Upper lobe of left lung (tissue), 6 donors: ENCODE results near the gene POU2F3. TPM values are rescaled to one million over a fixed set of nuclear protein-coding genes. Genes with fewer than 3 reads are reported as not detected.

Experiments
- ATAC-seq, 2 donors: fragments of 200-7000 bp; cut with Tn5 transposase; one replicate each; pipeline ENCODE4 v1.9.1; 2022; ENCODE audit warnings: mild to moderate bottlenecking in 2 of 2, moderate library complexity in 2 of 2; ENCODE audit not compliant: low FRiP score in 2 of 2
- DNase-seq, 2 donors: peaks; one replicate each; pipeline ENCODE4 v3.0.0-alpha.2; 2019 to 2020
- H3K27ac ChIP-seq, 4 donors: fragments of 200-600 bp; sonication (generic); one replicate each; pipeline ENCODE4 v1.5.1; 2016 to 2019
- H3K27me3 ChIP-seq, 4 donors: fragments of 200-600 bp; sonication (generic); one replicate each; pipeline ENCODE4 v1.5.1; 2017 to 2019
- H3K36me3 ChIP-seq, 4 donors: fragments of 200-600 bp; sonication (generic); one replicate each; pipeline ENCODE4 v1.5.1; 2016 to 2019
- H3K4me1 ChIP-seq, 4 donors: fragments of 200-600 bp; sonication (generic); one replicate each; pipeline ENCODE4 v1.5.1; 2018 to 2019
- H3K4me3 ChIP-seq, 4 donors: fragments of 200-600 bp; sonication (generic); one replicate each; pipeline ENCODE4 v1.5.1; 2017 to 2019; ENCODE audit warnings: mild to moderate bottlenecking in 2 of 4, moderate library complexity in 1 of 4
- H3K9me3 ChIP-seq, 4 donors: fragments of 200-600 bp; sonication (generic); one replicate each; pipeline ENCODE4 v1.5.1; 2018 to 2019
- EP300 ChIP-seq, 4 donors: sonication (generic); formaldehyde crosslinking; IDR thresholded peaks; one replicate each; pipeline ENCODE4 v1.5.1; 2017; ENCODE audit warnings: antibody characterized with exemption in 4 of 4, control low read depth in 2 of 4
- POLR2A ChIP-seq, 4 donors: fragments of 450-650 bp; IDR thresholded peaks; one replicate each; pipeline ENCODE4 v1.5.1; 2016 to 2017; ENCODE audit warnings: antibody characterized with exemption in 4 of 4, mild to moderate bottlenecking in 2 of 4
- POLR2AphosphoS5 ChIP-seq, 2 donors: sonication (generic); formaldehyde crosslinking; IDR thresholded peaks; one replicate each; pipeline ENCODE4 v1.5.1; 2017; ENCODE audit warnings: antibody characterized with exemption in 2 of 2
- WGBS, 2 donors: methylation state at CpG; one replicate each; pipeline ENCODE4 v1.1.5; 2017 to 2018; 5-methylcytosine and 5-hydroxymethylcytosine counted together
- total RNA-seq, 6 donors: library from RNA; depleted of rRNA in 4 of 6; stranded (reverse); fragments of >200 nt in 4 of 6; gene quantifications; one replicate each; pipeline versions ENCODE4 v1.1.0 to v1.2.1, GENCODE V29; 2016 to 2021
- TF ChIP-seq, protein P1 (sequence below), 6 experiments: fragments of 450-650 bp in 4 of 6; fragments of 200-600 bp in 2 of 6; sonication (generic) in 2 of 6; IDR thresholded peaks; one replicate each; pipeline ENCODE4 v1.5.1; 2016 to 2019; ENCODE audit warnings: antibody characterized with exemption in 6 of 6
- donor health status: DM: no; HTN: no; CAD: no; lungs with moderate emphysema.
- donor health status: DM: no; HTN: yes; CAD: no; lungs with severe emphysema.

POU2F3 gene
- total RNA-seq, 6 donors from 2014 or later, result 1.7 to 21.0 (median 3.5) TPM

- H3K27ac ChIP-seq, result no peak overlapping the region
- ATAC-seq (no peak), DNase-seq (no peak)
- no peak overlapping the region for H3K4me3 ChIP-seq
- 66 to 74% methylated on average over 5 to 6 of the region's 6 CpGs for WGBS, 2 donors
- H3K27me3 ChIP-seq, result no peaks in the 10 kb centered on the region
- H3K36me3 ChIP-seq, result no peaks in the 10 kb centered on the region
- no peaks in the 10 kb centered on the region for H3K9me3 ChIP-seq
- peaks cover 20 to 58% (median 35%) of the 10 kb centered on the region in 4 donors for H3K4me1 ChIP-seq
- TF ChIP-seq, protein P1, sequence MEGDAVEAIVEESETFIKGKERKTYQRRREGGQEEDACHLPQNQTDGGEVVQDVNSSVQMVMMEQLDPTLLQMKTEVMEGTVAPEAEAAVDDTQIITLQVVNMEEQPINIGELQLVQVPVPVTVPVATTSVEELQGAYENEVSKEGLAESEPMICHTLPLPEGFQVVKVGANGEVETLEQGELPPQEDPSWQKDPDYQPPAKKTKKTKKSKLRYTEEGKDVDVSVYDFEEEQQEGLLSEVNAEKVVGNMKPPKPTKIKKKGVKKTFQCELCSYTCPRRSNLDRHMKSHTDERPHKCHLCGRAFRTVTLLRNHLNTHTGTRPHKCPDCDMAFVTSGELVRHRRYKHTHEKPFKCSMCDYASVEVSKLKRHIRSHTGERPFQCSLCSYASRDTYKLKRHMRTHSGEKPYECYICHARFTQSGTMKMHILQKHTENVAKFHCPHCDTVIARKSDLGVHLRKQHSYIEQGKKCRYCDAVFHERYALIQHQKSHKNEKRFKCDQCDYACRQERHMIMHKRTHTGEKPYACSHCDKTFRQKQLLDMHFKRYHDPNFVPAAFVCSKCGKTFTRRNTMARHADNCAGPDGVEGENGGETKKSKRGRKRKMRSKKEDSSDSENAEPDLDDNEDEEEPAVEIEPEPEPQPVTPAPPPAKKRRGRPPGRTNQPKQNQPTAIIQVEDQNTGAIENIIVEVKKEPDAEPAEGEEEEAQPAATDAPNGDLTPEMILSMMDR (IDR thresholded peaks at IDR 0.05), result no peak
- no peak for TF ChIP-seq EP300 (IDR thresholded peaks at IDR 0.05)
- TF ChIP-seq POLR2A (IDR thresholded peaks at IDR 0.05), result no peak
- TF ChIP-seq POLR2AphosphoS5 (IDR thresholded peaks at IDR 0.05), result no peak
Observed at GRCh38 chr11:120352405-120352804, 112.5 kb downstream of the POU2F3 start.

- no peaks in the 10 kb centered on the region for H3K9me3 ChIP-seq
- DNase-seq (no peak), ATAC-seq (peak in 1 of 2 donors; percentile 44)
- H3K27ac ChIP-seq, result peak overlapping the region in 1 of 4 donors; percentile 30
- 36 to 38% methylated on average over 1 of the region's 1 CpG for WGBS, 2 donors
- H3K27me3 ChIP-seq, result no peaks in the 10 kb centered on the region
- no peak overlapping the region for H3K4me3 ChIP-seq
- TF ChIP-seq, protein P1 (IDR thresholded peaks at IDR 0.05), result no peak
- TF ChIP-seq POLR2A (IDR thresholded peaks at IDR 0.05) (no peak), POLR2AphosphoS5 (IDR thresholded peaks at IDR 0.05) (no peak), EP300 (IDR thresholded peaks at IDR 0.05) (no peak)
- no peaks in the 10 kb centered on the region for H3K36me3 ChIP-seq
- H3K4me1 ChIP-seq, result peaks cover 9 to 48% (median 26%) of the 10 kb centered on the region in 4 donors
Observed at GRCh38 chr11:120354068-120354467, 114.1 kb downstream of the POU2F3 start.

DNA sequence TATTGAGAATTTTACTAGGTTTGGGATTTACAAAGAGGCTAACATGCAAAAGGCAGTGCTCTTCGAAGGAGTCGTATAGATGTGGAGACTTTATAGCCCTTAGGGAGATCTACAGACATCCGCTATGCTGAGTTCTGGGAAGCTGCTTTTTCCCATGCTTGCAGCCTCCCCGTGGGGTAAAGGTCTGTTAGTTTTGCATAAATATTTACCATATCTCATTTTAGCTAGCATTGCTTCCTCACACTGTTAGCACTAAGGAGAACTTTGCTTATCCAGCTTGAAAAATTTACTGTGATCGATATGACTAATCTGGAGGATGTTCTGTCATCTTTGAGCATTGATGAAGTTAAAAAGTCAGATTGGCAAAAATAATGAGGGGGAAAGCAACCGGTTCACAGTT is 114.8 kb downstream of the POU2F3 start:
- Histone ChIP-seq H3K27ac (no peak overlapping the region), H3K4me3 (no peak overlapping the region)

DNA sequence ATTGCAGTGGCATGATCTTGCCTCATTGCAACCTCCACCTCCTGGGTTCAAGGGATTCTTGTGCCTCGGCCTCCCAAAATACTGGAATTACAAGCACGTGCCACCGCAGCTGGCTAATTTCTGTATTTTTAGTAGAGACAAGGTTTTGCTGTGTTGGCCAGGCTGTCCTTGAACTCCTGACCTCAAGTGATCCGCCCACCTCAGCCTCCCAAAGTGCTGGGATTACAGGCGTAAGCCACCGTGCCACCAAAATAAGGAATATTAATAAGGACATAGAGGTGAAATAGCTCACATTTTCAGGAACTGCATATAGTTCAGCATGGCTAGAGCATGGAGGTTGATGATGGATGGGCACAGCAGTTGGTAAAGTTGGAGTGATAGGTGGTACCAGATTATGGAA is 117.7 kb downstream of the POU2F3 start:
- DNase-seq, result no peak
- peaks cover 10 to 33% (median 19%) of the 10 kb centered on the region in 4 donors for H3K4me1 ChIP-seq
- no peaks in the 10 kb centered on the region for H3K9me3 ChIP-seq
- no peaks in the 10 kb centered on the region for H3K27me3 ChIP-seq
- no peaks in the 10 kb centered on the region for H3K36me3 ChIP-seq
- WGBS, 2 donors, result 96 to 99% methylated on average over 6 of the region's 6 CpGs
- no peak for ATAC-seq
- TF ChIP-seq, protein P1 (IDR thresholded peaks at IDR 0.05), result no peak
- TF ChIP-seq POLR2A (IDR thresholded peaks at IDR 0.05) (no peak), POLR2AphosphoS5 (IDR thresholded peaks at IDR 0.05) (no peak), EP300 (IDR thresholded peaks at IDR 0.05) (no peak)
- H3K27ac ChIP-seq, result no peak overlapping the region
- H3K4me3 ChIP-seq, result no peak overlapping the region

More for the DNA sequence above, 114.8 kb downstream of the POU2F3 start:
- no peaks in the 10 kb centered on the region for H3K9me3 ChIP-seq
- peaks cover 2 to 40% (median 22%) of the 10 kb centered on the region in 4 donors for H3K4me1 ChIP-seq
- ATAC-seq (no peak), DNase-seq (no peak)
- no peaks in the 10 kb centered on the region for H3K27me3 ChIP-seq
- TF ChIP-seq POLR2AphosphoS5 (IDR thresholded peaks at IDR 0.05) (no peak), EP300 (IDR thresholded peaks at IDR 0.05) (no peak), POLR2A (IDR thresholded peaks at IDR 0.05) (no peak)
- TF ChIP-seq, protein P1 (IDR thresholded peaks at IDR 0.05), result no peak
- no peaks in the 10 kb centered on the region for H3K36me3 ChIP-seq
- 57 to 70% methylated on average over 6 of the region's 6 CpGs for WGBS, 2 donors

GRCh38 chr11:120358729-120359128 is 118.8 kb downstream of the POU2F3 start:
- Histone ChIP-seq H3K4me3 (no peak overlapping the region), H3K27ac (no peak overlapping the region), H3K36me3 (no peaks in the 10 kb centered on the region), H3K27me3 (no peaks in the 10 kb centered on the region), H3K4me1 (peaks cover 10 to 25% (median 14%) of the 10 kb centered on the region in 4 donors), H3K9me3 (no peaks in the 10 kb centered on the region)
- DNase-seq (no peak), ATAC-seq (no peak)
- TF ChIP-seq EP300 (IDR thresholded peaks at IDR 0.05) (no peak), POLR2A (IDR thresholded peaks at IDR 0.05) (no peak), POLR2AphosphoS5 (IDR thresholded peaks at IDR 0.05) (no peak)
- TF ChIP-seq, protein P1 (IDR thresholded peaks at IDR 0.05), result no peak
- 85 to 98% methylated on average over 3 of the region's 3 CpGs for WGBS, 2 donors
